ENCODE measurements around the gene MYL4. TPM values are rescaled to one million over a fixed set of nuclear protein-coding genes. Genes with fewer than 3 reads are reported as not detected.

MYL4 gene
- polyA plus RNA-seq, 1 of the 3 experiments (the other 2 are of a cell fraction), result not detected

- no peaks in the 10 kb centered on the region for H3K79me2 ChIP-seq (ENCODE audit: insufficient read depth)
- H3K27me3 ChIP-seq (ENCODE audit: insufficient read depth), result no peaks in the 10 kb centered on the region
- H2AFZ ChIP-seq (ENCODE audit: low read depth), result no peak overlapping the region
- H3K27ac ChIP-seq (ENCODE audit: low read depth in 2 of 2, low read length in 1 of 2), result no peak overlapping the region
- TF ChIP-seq TAF1 (IDR thresholded peaks at IDR 0.05; ENCODE audit: borderline replicate concordance, low read depth, low read length), result no peak
- TF ChIP-seq GATA2 (CRISPR knock-in tag; IDR thresholded peaks at IDR 0.05), result no peak
- no peak for TF ChIP-seq USF1 (IDR thresholded peaks at IDR 0.05; ENCODE audit: borderline replicate concordance, low read depth)
- ChIA-PET CTCF (interaction anchor here (1.0 to 1.4 kb wide), 2 partner anchors 13 to 25 kb away, joined by 3 read pairs; no protein-coding TSS in a partner anchor), POLR2A (no interaction called here)
- DNase-seq, result no peak
- no peak overlapping the region for H3K4me2 ChIP-seq
- no peaks in the 10 kb centered on the region for H3K36me3 ChIP-seq (replicated peaks in 1 of 2; ENCODE audit: control insufficient read depth in 1 of 2, insufficient read depth in 2 of 2, low read length in 1 of 2)
- WGBS (ENCODE audit: low lambda C conversion rate), result 62% methylated on average over 6 of the region's 6 CpGs
- H4K20me1 ChIP-seq (ENCODE audit: insufficient read depth), result no peaks in the 10 kb centered on the region
- H3K9me3 ChIP-seq, result 0 out of 2 replicates have a peak, but pooled peaks cover 7% of the 10 kb centered on the region
- H3F3A ChIP-seq (replicated peaks; ENCODE audit: insufficient read depth), result no peaks in the 10 kb centered on the region
- H3K4me3 ChIP-seq (ENCODE audit: low read depth in 2 of 2, low read length in 1 of 2), result no peak overlapping the region
- H3K9me2 ChIP-seq, result peaks cover 4% of the 10 kb centered on the region; the same call in 1 of the 2 replicates
- H3K4me1 ChIP-seq (ENCODE audit: control insufficient read depth in 1 of 2, insufficient read depth in 2 of 2, low read depth in 1 of 2, low read length in 1 of 2), result no peaks in the 10 kb centered on the region
- H3K9ac ChIP-seq, result no peak overlapping the region
Measured at GRCh38 chr17:47203984-47204721, 5.0 kb upstream of the MYL4 start.

- WGBS (ENCODE audit: low lambda C conversion rate), result 67% methylated on average over 6 of the region's 6 CpGs
- Histone ChIP-seq H3K4me2 (no peak overlapping the region), H2AFZ (ENCODE audit: low read depth) (no peak overlapping the region), H3K4me1 (ENCODE audit: control insufficient read depth in 1 of 2, insufficient read depth in 2 of 2, low read depth in 1 of 2, low read length in 1 of 2) (no peaks in the 10 kb centered on the region), H3K36me3 (replicated peaks in 1 of 2; ENCODE audit: control insufficient read depth in 1 of 2, insufficient read depth in 2 of 2, low read length in 1 of 2) (no peaks in the 10 kb centered on the region), H3K27me3 (ENCODE audit: insufficient read depth) (no peaks in the 10 kb centered on the region), H3K27ac (ENCODE audit: low read depth in 2 of 2, low read length in 1 of 2) (no peak overlapping the region), H3F3A (replicated peaks; ENCODE audit: insufficient read depth) (no peaks in the 10 kb centered on the region), H3K4me3 (ENCODE audit: low read depth in 2 of 2, low read length in 1 of 2) (no peak overlapping the region), H4K20me1 (ENCODE audit: insufficient read depth) (no peaks in the 10 kb centered on the region), H3K9me2 (peaks cover 4% of the 10 kb centered on the region; the same call in 1 of the 2 replicates), H3K9ac (no peak overlapping the region), H3K9me3 (0 out of 2 replicates have a peak, but pooled peaks cover 7% of the 10 kb centered on the region), H3K79me2 (ENCODE audit: insufficient read depth) (no peaks in the 10 kb centered on the region)
- no peak for DNase-seq
- CTCF ChIA-PET, result no interaction called here
- POLR2A ChIA-PET, result interaction anchor here (0.6 kb wide), 1 partner anchor 445 kb away, joined by 3 read pairs; no protein-coding TSS in a partner anchor
- TF ChIP-seq YY1 (IDR thresholded peaks at IDR 0.05; ENCODE audit: low read depth) (no peak), ELF1 (IDR thresholded peaks at IDR 0.05) (no peak), REST (IDR thresholded peaks at IDR 0.05; ENCODE audit: low read depth, low read length) (no peak), MXI1 (IDR thresholded peaks at IDR 0.05; ENCODE audit: low read depth, low read length) (no peak), IRF3 (IDR thresholded peaks at IDR 0.05; ENCODE audit: low read depth, low read length) (no peak), TAF1 (IDR thresholded peaks at IDR 0.05; ENCODE audit: borderline replicate concordance, low read depth, low read length) (no peak), POLR2AphosphoS5 (IDR thresholded peaks at IDR 0.05; ENCODE audit: low read depth, low read length) (no peak), FOXM1 (IDR thresholded peaks at IDR 0.05; ENCODE audit: low read depth) (no peak)
- TF ChIP-seq, protein P1, sequence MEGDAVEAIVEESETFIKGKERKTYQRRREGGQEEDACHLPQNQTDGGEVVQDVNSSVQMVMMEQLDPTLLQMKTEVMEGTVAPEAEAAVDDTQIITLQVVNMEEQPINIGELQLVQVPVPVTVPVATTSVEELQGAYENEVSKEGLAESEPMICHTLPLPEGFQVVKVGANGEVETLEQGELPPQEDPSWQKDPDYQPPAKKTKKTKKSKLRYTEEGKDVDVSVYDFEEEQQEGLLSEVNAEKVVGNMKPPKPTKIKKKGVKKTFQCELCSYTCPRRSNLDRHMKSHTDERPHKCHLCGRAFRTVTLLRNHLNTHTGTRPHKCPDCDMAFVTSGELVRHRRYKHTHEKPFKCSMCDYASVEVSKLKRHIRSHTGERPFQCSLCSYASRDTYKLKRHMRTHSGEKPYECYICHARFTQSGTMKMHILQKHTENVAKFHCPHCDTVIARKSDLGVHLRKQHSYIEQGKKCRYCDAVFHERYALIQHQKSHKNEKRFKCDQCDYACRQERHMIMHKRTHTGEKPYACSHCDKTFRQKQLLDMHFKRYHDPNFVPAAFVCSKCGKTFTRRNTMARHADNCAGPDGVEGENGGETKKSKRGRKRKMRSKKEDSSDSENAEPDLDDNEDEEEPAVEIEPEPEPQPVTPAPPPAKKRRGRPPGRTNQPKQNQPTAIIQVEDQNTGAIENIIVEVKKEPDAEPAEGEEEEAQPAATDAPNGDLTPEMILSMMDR (IDR thresholded peaks at IDR 0.05), result no peak
Measured at GRCh38 chr17:47204722-47205418, 4.3 kb upstream of the MYL4 start.
